H1 (cell line): ENCODE data around the gene ZNF831. TPM values are rescaled to one million over a fixed set of nuclear protein-coding genes. Genes with fewer than 3 reads are reported as not detected.

Source experiments
- CHD1 ChIP-seq: IDR thresholded peaks from 2 replicates; pipeline ENCODE4 v1.6.1; 2012; ENCODE audit warnings: low read depth, low read length, improper control_type of control experiment
- CTCF ChIP-seq, 3 experiments: IDR thresholded peaks; 1 replicate in 2 of 3; 2 replicates in 1 of 3; pipeline versions ENCODE4 v1.5.1 to v1.6.1; 2011; ENCODE audit warnings: low read length in 3 of 3, mild to moderate bottlenecking in 3 of 3, inconsistent platforms in 2 of 3, low read depth in 1 of 3, moderate library complexity in 1 of 3; ENCODE audit not compliant: insufficient read depth in 1 of 3; ENCODE audit errors: control extremely low read depth in 1 of 3
- HDAC2 ChIP-seq, 2 experiments: fragments of 300-600 bp in 1 of 2; sonication (generic) in 1 of 2; IDR thresholded peaks; 2 replicates each; pipeline ENCODE4 v1.6.1; 2011 to 2012; ENCODE audit warnings: low read depth in 2 of 2, low read length in 2 of 2, mild to moderate bottlenecking in 2 of 2, moderate library complexity in 2 of 2, borderline replicate concordance in 1 of 2, inconsistent platforms in 1 of 2
- KDM1A ChIP-seq: fragments of 200-600, 300-600 bp; sonication (generic); IDR thresholded peaks from 2 replicates; pipeline ENCODE4 v1.7.1; 2016; ENCODE audit warnings: mild to moderate bottlenecking, low read length, borderline replicate concordance
- KDM4A ChIP-seq: IDR thresholded peaks from one replicate; pipeline ENCODE4 v1.7.1; 2012; ENCODE audit warnings: low read depth, mild to moderate bottlenecking, moderate library complexity, low read length, inconsistent platforms; ENCODE audit not compliant: severe bottlenecking
- MAFK ChIP-seq: IDR thresholded peaks from 2 replicates; pipeline ENCODE4 v1.6.1; 2012; ENCODE audit warnings: low read depth, mild to moderate bottlenecking, improper control_type of control experiment, low read length
- USF2 ChIP-seq: IDR thresholded peaks from 2 replicates; pipeline ENCODE4 v1.6.1; 2011; ENCODE audit warnings: low read length, improper control_type of control experiment
- polyA plus RNA-seq, 7 experiments: library from polyadenylated mRNA; depleted of rRNA in 3 of 7; stranded (reverse) in 5 of 7; unstranded in 2 of 7; fragments of >200 nt in 5 of 7; fragments of 200-250 nt in 2 of 7; gene quantifications; 1 replicate in 5 of 7; 2 replicates in 1 of 7; 4 replicates in 1 of 7; pipeline versions ENCODE4 v1.2.1 to v1.2.3, GENCODE V29; 2011 to 2013; ENCODE audit warnings: missing spikeins in 2 of 7, mixed read lengths in 2 of 7
- total RNA-seq: library from RNA; stranded (reverse); fragmentation: NEBNext Ultra II Directional; extraction: Animal tissue kit (Norgen Biotek cat#: 25700); gene quantifications from 2 replicates; pipeline ENCODE4 v1.2.1, GENCODE V29; 2021
- TF ChIP-seq, protein P1 (sequence below): IDR thresholded peaks from 2 replicates; pipeline ENCODE4 v1.6.1; 2012; ENCODE audit warnings: inconsistent platforms

ZNF831 gene
- total and polyA plus RNA-seq, 2 of the 8 experiments (the other 6 are each of a cell fraction or from before 2014, with no cell fraction given), result not detected

DNA sequence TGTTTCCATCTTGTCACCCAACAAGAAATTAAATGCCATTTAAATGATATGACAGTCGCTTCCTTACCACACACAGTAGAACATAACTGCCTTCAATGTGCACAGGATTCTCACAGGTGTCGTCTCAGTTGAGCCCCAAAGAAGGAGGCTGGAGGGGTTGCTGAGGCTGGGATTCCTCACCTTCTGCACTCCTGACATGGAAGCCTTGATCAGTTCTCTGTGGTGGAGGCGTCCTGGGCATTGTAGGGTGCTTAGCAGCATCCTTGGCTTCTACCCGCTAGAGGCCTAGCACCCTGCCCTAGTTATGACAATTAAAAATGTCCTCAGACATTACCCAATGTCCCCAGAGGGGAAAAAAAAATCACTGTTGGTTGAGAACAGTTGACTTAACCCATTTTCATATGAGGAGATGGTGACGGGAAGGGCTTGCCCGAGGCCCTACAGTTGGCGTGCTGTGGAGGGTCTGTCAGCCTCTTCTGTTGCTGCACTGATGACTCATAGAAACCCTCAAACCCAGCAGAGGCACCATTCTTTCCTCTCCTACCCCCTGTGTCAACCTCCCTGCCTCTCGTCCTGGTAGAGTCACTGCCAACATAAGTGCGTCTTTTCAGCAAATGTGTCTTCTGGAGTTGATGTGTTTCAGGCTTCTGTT, 19.3 kb upstream of the ZNF831 start (continued):
- TF ChIP-seq, protein P1, sequence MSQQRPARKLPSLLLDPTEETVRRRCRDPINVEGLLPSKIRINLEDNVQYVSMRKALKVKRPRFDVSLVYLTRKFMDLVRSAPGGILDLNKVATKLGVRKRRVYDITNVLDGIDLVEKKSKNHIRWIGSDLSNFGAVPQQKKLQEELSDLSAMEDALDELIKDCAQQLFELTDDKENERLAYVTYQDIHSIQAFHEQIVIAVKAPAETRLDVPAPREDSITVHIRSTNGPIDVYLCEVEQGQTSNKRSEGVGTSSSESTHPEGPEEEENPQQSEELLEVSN, result no peak
- TF ChIP-seq HDAC2 (IDR thresholded peaks at IDR 0.05; ENCODE audit: borderline replicate concordance in 1 of 2, low read depth in 2 of 2, low read length in 2 of 2), result no peak
- no peak for TF ChIP-seq KDM1A
- TF ChIP-seq KDM4A, result no peak
- no peak for TF ChIP-seq MAFK
- TF ChIP-seq CTCF (IDR thresholded peaks at IDR 0.05; ENCODE audit: control extremely low read depth in 1 of 3, insufficient read depth in 1 of 3, low read depth in 1 of 3, low read length in 3 of 3), result no peak
- TF ChIP-seq CHD1, result no peak
- TF ChIP-seq USF2, result no peak
